C4-2B (cell line): ENCODE results near the gene AZIN2.
"Not testable (repeated sequence)": the region's sequence is repeated elsewhere in the genome, so short reads cannot be mapped to it uniquely, and the experiment has no call there.

Experiments used
- CTCF ChIP-seq: fragments of 450-650 bp; conservative IDR thresholded peaks from 2 replicates; pipeline ENCODE4 v1.5.1; 2017; ENCODE audit warnings: mild to moderate bottlenecking
- ZFX ChIP-seq: fragments of 450-650 bp; IDR thresholded peaks from 2 replicates; pipeline ENCODE4 v1.6.1; 2017

- TF ChIP-seq CTCF, ZFX: not testable (repeated sequence)
Measured at GRCh38 chr1:33064284-33064683, 16.7 kb upstream of the AZIN2 start.
